GM18907 (cell line): ENCODE data around the gene PTPN6.
"Not testable (repeated sequence)": the region's sequence is repeated elsewhere in the genome, so short reads cannot be mapped to it uniquely, and the experiment has no call there.

Experiments used
- ATAC-seq: cut with Tn5 transposase; IDR thresholded peaks from one replicate; pipeline ENCODE4 v1.9.1; 2021; ENCODE audit warnings: mild to moderate bottlenecking, moderate library complexity; ENCODE audit not compliant: unreplicated experiment

Gene PTPN6

GRCh38 chr12:6950811-6951540 lies at the start of gene PTPN6:
PTPN6 (plus strand) TSS chr12:6951356; CDS start chr12:6951513, 157 bp downstream.
- ATAC-seq = no peak

- no peak for ATAC-seq
These were observed 48.7 kb upstream of the PTPN6 start for GRCh38 chr12:6902448-6902847.

- ATAC-seq = no peak
These were observed 47.4 kb upstream of the PTPN6 start for GRCh38 chr12:6903722-6904121.

GRCh38 chr12:6904280-6905276 lies 46.6 kb upstream of the PTPN6 start, which contains the start of gene LRRC23:
LRRC23 (plus strand) TSS chr12:6904822; CDS start chr12:6905634, 812 bp downstream.
- ATAC-seq = peak; percentile 90

- ATAC-seq = no peak
These were observed 45.6 kb upstream of the PTPN6 start for GRCh38 chr12:6905414-6906040.

- not testable (repeated sequence) for ATAC-seq
These were observed 43.0 kb upstream of the PTPN6 start for GRCh38 chr12:6908141-6908540.

GRCh38 chr12:6909421-6910145 lies 41.6 kb upstream of the PTPN6 start:
- ATAC-seq = no peak

- ATAC-seq = no peak
These were observed 38.8 kb upstream of the PTPN6 start for GRCh38 chr12:6912164-6912935.

- peak; percentile 67 for ATAC-seq
These were observed 36.8 kb upstream of the PTPN6 start, which contains the start of gene ENO2 for GRCh38 chr12:6914246-6914946. ENO2 (plus strand) TSS chr12:6914580; CDS start chr12:6915833, 1,253 bp downstream.

- ATAC-seq = peak; percentile 19
These were observed 36.0 kb upstream of the PTPN6 start for GRCh38 chr12:6914947-6915788.

GRCh38 chr12:6915789-6916285 lies 35.3 kb upstream of the PTPN6 start:
- ATAC-seq = no peak

GRCh38 chr12:6916426-6917200 lies 34.5 kb upstream of the PTPN6 start:
- ATAC-seq = no peak

GRCh38 chr12:6917491-6918231 lies 33.5 kb upstream of the PTPN6 start:
- ATAC-seq = no peak

GRCh38 chr12:6919588-6919987 lies 31.6 kb upstream of the PTPN6 start:
- ATAC-seq = no peak

- ATAC-seq = no peak
These were observed 29.6 kb upstream of the PTPN6 start for GRCh38 chr12:6921539-6921938.
